IgD-negative memory B cell (primary cell): ENCODE results near the gene ADAM19. TPM values are rescaled to one million over a fixed set of nuclear protein-coding genes. Genes with fewer than 3 reads are reported as not detected.
A peak's percentile ranks its signal among the peaks of the same experiment; 100 is the strongest.

ENCODE experiments used
- H3K27ac Mint-ChIP-seq, 3 donors: one replicate each; pipeline ENCODE4 v1.8.0; 2020 to 2022; ENCODE audit warnings: mild to moderate bottlenecking in 3 of 3, mixed read lengths in 3 of 3, moderate library complexity in 1 of 3
- H3K27me3 Mint-ChIP-seq: one replicate; pipeline ENCODE4 v1.8.0; 2021; ENCODE audit warnings: mixed read lengths
- H3K36me3 Mint-ChIP-seq: one replicate; pipeline ENCODE4 v1.8.0; 2020; ENCODE audit warnings: mild to moderate bottlenecking, mixed read lengths
- H3K4me1 Mint-ChIP-seq, 3 donors: one replicate each; pipeline ENCODE4 v1.8.0; 2020 to 2022; ENCODE audit warnings: mixed read lengths in 3 of 3, mild to moderate bottlenecking in 1 of 3
- H3K4me3 Mint-ChIP-seq, 4 donors: one replicate each; pipeline ENCODE4 v1.8.0; 2020 to 2022; ENCODE audit warnings: mild to moderate bottlenecking in 4 of 4, mixed read lengths in 4 of 4, moderate library complexity in 3 of 4
- H3K9me3 Mint-ChIP-seq, 3 donors: one replicate each; pipeline ENCODE4 v1.8.0; 2020 to 2021; ENCODE audit warnings: mixed read lengths in 3 of 3, mild to moderate bottlenecking in 1 of 3
- polyA plus RNA-seq: library from polyadenylated mRNA; unstranded; fragments of 300-500 nt; fragmentation: Illumina TruSeq; gene quantifications from one replicate; pipeline ENCODE4 v1.2.3, GENCODE V29; 2021

The ADAM19 gene
- polyA plus RNA-seq = 45.1 TPM

GRCh38 chr5:157575381-157576020 is at the start of gene ADAM19:
TSS of gene ADAM19 (minus strand) at chr5:157575775. CDS start at chr5:157575696, 79 bp downstream.
- H3K9me3 Mint-ChIP-seq = peaks cover 0 to 2% (median 0%) of the 10 kb centered on the region in 3 donors
- peaks cover 9% of the 10 kb centered on the region for H3K36me3 Mint-ChIP-seq
- peak within 1 kb of the TSS; percentile 76 to 95 (median 93) for H3K27ac Mint-ChIP-seq
- peaks cover 35 to 50% (median 43%) of the 10 kb centered on the region in 3 donors for H3K4me1 Mint-ChIP-seq
- peak within 1 kb of the TSS; percentile 90 to 100 (median 98) for H3K4me3 Mint-ChIP-seq
- peaks cover 2% of the 10 kb centered on the region for H3K27me3 Mint-ChIP-seq

- no peaks in the 10 kb centered on the region for H3K27me3 Mint-ChIP-seq
- H3K4me1 Mint-ChIP-seq = peaks cover 0 to 6% (median 0%) of the 10 kb centered on the region in 3 donors
- no peak overlapping the region for H3K4me3 Mint-ChIP-seq
- peaks cover 4% of the 10 kb centered on the region for H3K36me3 Mint-ChIP-seq
- peak overlapping the region in 1 of 3 donors; percentile 18 for H3K27ac Mint-ChIP-seq
- H3K9me3 Mint-ChIP-seq = peaks cover 0 to under 1% (median 0%) of the 10 kb centered on the region in 3 donors
Observed at GRCh38 chr5:157624144-157624543, 48.6 kb upstream of the ADAM19 start.

GRCh38 chr5:157620776-157621175 is 45.2 kb upstream of the ADAM19 start:
- Mint-ChIP-seq H3K27me3 (no peaks in the 10 kb centered on the region), H3K36me3 (peaks cover 6% of the 10 kb centered on the region), H3K4me3 (no peak overlapping the region)

GRCh38 chr5:157618191-157618765 is 42.7 kb upstream of the ADAM19 start:
- Mint-ChIP-seq H3K27ac (no peak overlapping the region), H3K4me1 (peaks cover 11 to 18% (median 12%) of the 10 kb centered on the region in 3 donors), H3K36me3 (peaks cover 5% of the 10 kb centered on the region), H3K9me3 (no peaks in the 10 kb centered on the region), H3K27me3 (no peaks in the 10 kb centered on the region), H3K4me3 (no peak overlapping the region)

More at GRCh38 chr5:157620776-157621175, 45.2 kb upstream of the ADAM19 start:
- Mint-ChIP-seq H3K27ac (no peak overlapping the region), H3K9me3 (no peaks in the 10 kb centered on the region), H3K4me1 (peaks cover 0 to 6% (median 6%) of the 10 kb centered on the region in 3 donors)

GRCh38 chr5:157616785-157617184 is 41.2 kb upstream of the ADAM19 start:
- no peak overlapping the region for H3K27ac Mint-ChIP-seq
- H3K4me3 Mint-ChIP-seq = no peak overlapping the region
- no peaks in the 10 kb centered on the region for H3K9me3 Mint-ChIP-seq
- H3K4me1 Mint-ChIP-seq = peaks cover 14 to 26% (median 15%) of the 10 kb centered on the region in 3 donors
- H3K27me3 Mint-ChIP-seq = no peaks in the 10 kb centered on the region
- peaks cover 3% of the 10 kb centered on the region for H3K36me3 Mint-ChIP-seq

GRCh38 chr5:157613385-157614245 is 38.0 kb upstream of the ADAM19 start:
- H3K9me3 Mint-ChIP-seq = no peaks in the 10 kb centered on the region
- H3K4me3 Mint-ChIP-seq = peak overlapping the region in 2 of 4 donors; percentile 35 to 56
- H3K36me3 Mint-ChIP-seq = peaks cover 3% of the 10 kb centered on the region
- H3K27ac Mint-ChIP-seq = peak overlapping the region in 1 of 3 donors; percentile 8
- H3K4me1 Mint-ChIP-seq = peaks cover 13 to 34% (median 26%) of the 10 kb centered on the region in 3 donors
- no peaks in the 10 kb centered on the region for H3K27me3 Mint-ChIP-seq

- Mint-ChIP-seq H3K4me1 (peaks cover 15 to 39% (median 34%) of the 10 kb centered on the region in 3 donors), H3K27me3 (no peaks in the 10 kb centered on the region)
Observed at GRCh38 chr5:157612581-157612980, 37.0 kb upstream of the ADAM19 start.

GRCh38 chr5:157611571-157612476 is 36.2 kb upstream of the ADAM19 start:
- H3K4me3 Mint-ChIP-seq = no peak overlapping the region
- H3K9me3 Mint-ChIP-seq = no peaks in the 10 kb centered on the region
- peaks cover 21 to 43% (median 38%) of the 10 kb centered on the region in 3 donors for H3K4me1 Mint-ChIP-seq
- no peaks in the 10 kb centered on the region for H3K27me3 Mint-ChIP-seq
- peaks cover 1% of the 10 kb centered on the region for H3K36me3 Mint-ChIP-seq
- H3K27ac Mint-ChIP-seq = peak overlapping the region in 1 of 3 donors; percentile 16

More at GRCh38 chr5:157612581-157612980, 37.0 kb upstream of the ADAM19 start:
- Mint-ChIP-seq H3K36me3 (peaks cover 1% of the 10 kb centered on the region), H3K27ac (peak overlapping the region in 1 of 3 donors; percentile 16), H3K9me3 (no peaks in the 10 kb centered on the region), H3K4me3 (peak overlapping the region in 1 of 4 donors; percentile 51)

GRCh38 chr5:157610990-157611389 is 35.4 kb upstream of the ADAM19 start:
- H3K9me3 Mint-ChIP-seq = no peaks in the 10 kb centered on the region
- peaks cover 1% of the 10 kb centered on the region for H3K36me3 Mint-ChIP-seq
- no peak overlapping the region for H3K4me3 Mint-ChIP-seq
- peaks cover 23 to 46% (median 40%) of the 10 kb centered on the region in 3 donors for H3K4me1 Mint-ChIP-seq
- peak overlapping the region in 1 of 3 donors; percentile 7 for H3K27ac Mint-ChIP-seq
- H3K27me3 Mint-ChIP-seq = no peaks in the 10 kb centered on the region

- H3K36me3 Mint-ChIP-seq = no peaks in the 10 kb centered on the region
- H3K4me3 Mint-ChIP-seq = peak overlapping the region in 1 of 4 donors; percentile 47
- H3K9me3 Mint-ChIP-seq = no peaks in the 10 kb centered on the region
- no peak overlapping the region for H3K27ac Mint-ChIP-seq
- H3K4me1 Mint-ChIP-seq = peaks cover 32 to 43% (median 38%) of the 10 kb centered on the region in 3 donors
- H3K27me3 Mint-ChIP-seq = no peaks in the 10 kb centered on the region
Observed at GRCh38 chr5:157608972-157609565, 33.5 kb upstream of the ADAM19 start.

GRCh38 chr5:157607371-157608161 is 32.0 kb upstream of the ADAM19 start:
- H3K27ac Mint-ChIP-seq = peak overlapping the region in 2 of 3 donors; percentile 1 to 54
- H3K9me3 Mint-ChIP-seq = no peaks in the 10 kb centered on the region
- H3K36me3 Mint-ChIP-seq = no peaks in the 10 kb centered on the region
- H3K27me3 Mint-ChIP-seq = no peaks in the 10 kb centered on the region
- peak overlapping the region in 2 of 4 donors; percentile 34 to 89 for H3K4me3 Mint-ChIP-seq
- H3K4me1 Mint-ChIP-seq = peaks cover 37 to 45% (median 42%) of the 10 kb centered on the region in 3 donors

- peak overlapping the region in 1 of 4 donors; percentile 32 for H3K4me3 Mint-ChIP-seq
- H3K9me3 Mint-ChIP-seq = no peaks in the 10 kb centered on the region
- H3K27me3 Mint-ChIP-seq = no peaks in the 10 kb centered on the region
- peak overlapping the region in 1 of 3 donors; percentile 26 for H3K27ac Mint-ChIP-seq
- H3K36me3 Mint-ChIP-seq = no peaks in the 10 kb centered on the region
- peaks cover 38 to 44% (median 39%) of the 10 kb centered on the region in 3 donors for H3K4me1 Mint-ChIP-seq
Observed at GRCh38 chr5:157606046-157606445, 30.5 kb upstream of the ADAM19 start.
